Measurements from ENCODE around the gene STRN. TPM values are rescaled to one million over a fixed set of nuclear protein-coding genes. Genes with fewer than 3 reads are reported as not detected.

The STRN gene
- total and polyA plus RNA-seq, 9 of the 15 experiments (the other 6 are each of a cell fraction or from before 2014, with no cell fraction given): 1.3 to 31.2 (median 20.0) TPM

DNA sequence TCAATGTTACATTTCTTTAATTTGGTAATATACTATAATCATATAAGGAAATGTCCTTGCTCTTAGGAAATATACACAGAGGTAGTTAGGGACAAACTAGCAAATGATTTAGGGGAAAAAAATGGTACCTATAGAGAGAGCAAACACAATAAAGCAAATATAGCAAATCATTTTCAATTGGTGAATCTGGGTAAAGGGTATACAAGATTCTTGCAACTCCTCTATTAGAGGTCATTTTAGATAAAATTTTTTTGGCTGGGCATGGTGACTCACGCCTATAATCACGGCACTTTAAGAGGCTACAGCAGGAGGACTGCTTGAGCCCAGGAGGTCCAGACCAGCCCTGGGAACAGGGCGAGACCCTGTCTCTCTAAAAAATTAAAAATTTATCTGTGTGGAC is 44.4 kb downstream of the STRN start:
- Histone ChIP-seq H3K79me2 (ENCODE audit: control insufficient read depth, insufficient read depth, low read length) (peaks cover 4% of the 10 kb centered on the region; the same call in 1 of the 3 replicates), H3K9me1 (ENCODE audit: control insufficient read depth, insufficient read depth, low read length) (no peaks in the 10 kb centered on the region), H4K20me1 (replicated peaks; ENCODE audit: control insufficient read depth, insufficient read depth, low read length) (no peaks in the 10 kb centered on the region), H2AFZ (ENCODE audit: low read depth, low read length) (no peak overlapping the region), H3K9ac (ENCODE audit: insufficient read depth in 1 of 2, low read depth in 2 of 2, low read length in 2 of 2) (no peak overlapping the region), H3K4me1 (replicated peaks in 1 of 2; ENCODE audit: control insufficient read depth in 2 of 2, insufficient read depth in 2 of 2, low read length in 2 of 2) (no peaks in the 10 kb centered on the region; a peak in 1 of 5 replicates), H3K36me3 (ENCODE audit: control insufficient read depth, insufficient read depth, low read length) (no peaks in the 10 kb centered on the region; the same call in 2 of the 3 replicates), H3K4me3 (no peak overlapping the region), H3K9me3 (replicated peaks; ENCODE audit: control insufficient read depth, insufficient read depth, low read depth, low read length) (no peaks in the 10 kb centered on the region), H3K27ac (ENCODE audit: extremely low read depth, low read depth, low read length) (no peak overlapping the region), H3K4me2 (ENCODE audit: insufficient read depth, low read length) (no peak overlapping the region), H3K27me3 (ENCODE audit: control insufficient read depth in 2 of 2, insufficient read depth in 2 of 2, low read length in 2 of 2) (no peaks in the 10 kb centered on the region)
- BruUV-seq (replicated peaks): no TSS peak
- no peak for FAIRE-seq
- ChIA-PET CTCF (ENCODE audit: low intra/inter-chr PET ratio) (no interaction called here), POLR2A (no interaction called here)
- intact Hi-C loops (cut with micrococcal nuclease) (no loop called here), in situ Hi-C loops (cut with MboI) (no loop called here)
- DNase-seq (ENCODE audit: extremely low read depth in 1 of 4, low spot score in 3 of 4): no peak
- WGBS (ENCODE audit: insufficient coverage, low coverage, missing lambda C conversion rate): 36% methylated on average over 3 of the region's 3 CpGs
- ATAC-seq: no peak
- 0 out of 2 replicates have a peak, but pooled peaks have one; percentile 27 for TF ChIP-seq FOSL1 (tag; conservative IDR thresholded peaks at IDR 0.05)
- TF ChIP-seq KDM1A (IDR thresholded peaks at IDR 0.05): peak; percentile 53 to 61; a peak in 3 of 4 replicates
- no peak for TF ChIP-seq DNMT1 (IDR thresholded peaks at IDR 0.05)

DNA sequence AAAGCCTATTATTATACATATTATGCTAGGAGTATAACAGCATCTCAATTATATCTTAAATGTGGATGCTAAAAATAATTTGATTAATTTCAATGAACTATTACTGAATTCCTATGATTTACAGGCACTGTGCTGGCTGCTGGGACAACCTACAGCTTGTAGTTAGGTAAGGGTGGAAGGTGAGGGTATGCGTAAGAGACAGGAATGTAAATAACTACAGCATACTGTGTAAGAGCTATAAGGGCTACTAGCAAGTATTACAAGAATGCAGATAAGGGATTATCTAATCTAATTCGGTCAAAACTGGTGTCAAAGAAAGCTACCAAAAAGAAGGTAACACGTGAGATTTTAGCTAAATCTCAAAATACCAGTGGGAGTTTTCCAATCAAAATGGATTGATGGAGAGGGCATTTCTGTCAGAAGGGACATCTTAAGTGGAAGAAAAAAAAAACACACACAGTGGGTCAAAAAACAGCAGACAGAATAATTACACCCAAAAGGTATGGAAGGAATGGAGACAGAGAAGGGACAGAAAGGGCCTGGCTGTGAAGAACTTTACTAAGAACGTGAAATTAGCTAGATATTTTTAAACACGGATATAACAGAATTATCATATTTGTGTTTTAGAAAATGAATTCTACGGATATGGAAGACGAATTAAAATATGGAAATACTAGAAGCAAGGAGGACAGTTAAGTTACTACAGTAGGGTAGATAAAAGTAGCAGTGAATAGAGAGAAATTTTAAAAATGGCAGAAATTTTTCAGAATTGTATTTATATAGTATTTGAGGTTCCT is 47.1 kb downstream of the STRN start:
- intact Hi-C loops (cut with micrococcal nuclease): loop anchor here (5.0 to 10.0 kb wide), 2 partner anchors 104 to 137 kb away; no protein-coding TSS in a partner anchor
- in situ Hi-C loops (cut with MboI): no loop called here
- TF ChIP-seq THRAP3 (IDR thresholded peaks at IDR 0.05; ENCODE audit: borderline replicate concordance): no peak
- TF ChIP-seq, protein P1, sequence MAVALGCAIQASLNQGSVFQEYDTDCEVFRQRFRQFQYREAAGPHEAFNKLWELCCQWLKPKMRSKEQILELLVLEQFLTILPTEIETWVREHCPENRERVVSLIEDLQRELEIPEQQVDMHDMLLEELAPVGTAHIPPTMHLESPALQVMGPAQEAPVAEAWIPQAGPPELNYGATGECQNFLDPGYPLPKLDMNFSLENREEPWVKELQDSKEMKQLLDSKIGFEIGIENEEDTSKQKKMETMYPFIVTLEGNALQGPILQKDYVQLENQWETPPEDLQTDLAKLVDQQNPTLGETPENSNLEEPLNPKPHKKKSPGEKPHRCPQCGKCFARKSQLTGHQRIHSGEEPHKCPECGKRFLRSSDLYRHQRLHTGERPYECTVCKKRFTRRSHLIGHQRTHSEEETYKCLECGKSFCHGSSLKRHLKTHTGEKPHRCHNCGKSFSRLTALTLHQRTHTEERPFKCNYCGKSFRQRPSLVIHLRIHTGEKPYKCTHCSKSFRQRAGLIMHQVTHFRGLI (CRISPR knock-in tag; IDR thresholded peaks at IDR 0.05): no peak
- TF ChIP-seq NFIX (CRISPR knock-in tag; IDR thresholded peaks at IDR 0.05; ENCODE audit: low read depth): 0 out of 2 replicates have a peak, but pooled peaks have one; percentile 37
- TF ChIP-seq, protein P2, sequence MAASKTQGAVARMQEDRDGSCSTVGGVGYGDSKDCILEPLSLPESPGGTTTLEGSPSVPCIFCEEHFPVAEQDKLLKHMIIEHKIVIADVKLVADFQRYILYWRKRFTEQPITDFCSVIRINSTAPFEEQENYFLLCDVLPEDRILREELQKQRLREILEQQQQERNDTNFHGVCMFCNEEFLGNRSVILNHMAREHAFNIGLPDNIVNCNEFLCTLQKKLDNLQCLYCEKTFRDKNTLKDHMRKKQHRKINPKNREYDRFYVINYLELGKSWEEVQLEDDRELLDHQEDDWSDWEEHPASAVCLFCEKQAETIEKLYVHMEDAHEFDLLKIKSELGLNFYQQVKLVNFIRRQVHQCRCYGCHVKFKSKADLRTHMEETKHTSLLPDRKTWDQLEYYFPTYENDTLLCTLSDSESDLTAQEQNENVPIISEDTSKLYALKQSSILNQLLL (CRISPR knock-in tag; IDR thresholded peaks at IDR 0.05; ENCODE audit: borderline replicate concordance): peak; percentile 53; the same call in 1 of the 2 replicates
- TF ChIP-seq BRD4 (IDR thresholded peaks at IDR 0.05): no peak
- TF ChIP-seq STAG1 (CRISPR knock-in tag; IDR thresholded peaks at IDR 0.05; ENCODE audit: borderline replicate concordance): no peak
- peak; percentile 56; the same call in 1 of the 2 replicates for TF ChIP-seq ZNF140 (CRISPR knock-in tag; IDR thresholded peaks at IDR 0.05)
- no peak for TF ChIP-seq SMAD3 (CRISPR knock-in tag; conservative IDR thresholded peaks at IDR 0.05)

More for the DNA sequence above, 47.1 kb downstream of the STRN start:
- Histone ChIP-seq H3K9me1 (ENCODE audit: control insufficient read depth, insufficient read depth, low read length) (no peaks in the 10 kb centered on the region), H3K27me3 (ENCODE audit: control insufficient read depth in 2 of 2, insufficient read depth in 2 of 2, low read length in 2 of 2) (no peaks in the 10 kb centered on the region), H3K27ac (ENCODE audit: extremely low read depth, low read depth, low read length) (no peak overlapping the region), H3K4me3 (no peak overlapping the region), H3K36me3 (ENCODE audit: control insufficient read depth, insufficient read depth, low read length) (peaks cover 11% of the 10 kb centered on the region; the same call in 2 of the 3 replicates), H3K4me2 (ENCODE audit: insufficient read depth, low read length) (no peak overlapping the region), H3K4me1 (replicated peaks in 1 of 2; ENCODE audit: control insufficient read depth in 2 of 2, insufficient read depth in 2 of 2, low read length in 2 of 2) (no peaks in the 10 kb centered on the region; a peak in 1 of 5 replicates), H3K79me2 (ENCODE audit: control insufficient read depth, insufficient read depth, low read length) (peaks cover 4% of the 10 kb centered on the region; the same call in 1 of the 3 replicates), H2AFZ (ENCODE audit: low read depth, low read length) (no peak overlapping the region), H3K9me3 (replicated peaks; ENCODE audit: control insufficient read depth, insufficient read depth, low read depth, low read length) (no peaks in the 10 kb centered on the region), H4K20me1 (replicated peaks; ENCODE audit: control insufficient read depth, insufficient read depth, low read length) (no peaks in the 10 kb centered on the region), H3K9ac (ENCODE audit: insufficient read depth in 1 of 2, low read depth in 2 of 2, low read length in 2 of 2) (no peak overlapping the region)
- WGBS (ENCODE audit: insufficient coverage, low coverage, missing lambda C conversion rate): 68% methylated on average over 7 of the region's 7 CpGs
- POLR2A ChIA-PET: no interaction called here
- CTCF ChIA-PET (ENCODE audit: low intra/inter-chr PET ratio): no interaction called here
- FAIRE-seq (no peak), ATAC-seq (no peak), DNase-seq (ENCODE audit: extremely low read depth in 1 of 4, low spot score in 3 of 4) (no peak)
- BruUV-seq (replicated peaks): no TSS peak

All from K562 (cell line).